GM15510 (cell line): ENCODE results near the gene SLC6A2.

Source experiments
- POLR2A ChIP-seq: IDR thresholded peaks from 3 replicates; pipeline ENCODE4 v1.6.1; 2011; ENCODE audit warnings: borderline replicate concordance; ENCODE audit not compliant: insufficient read length; ENCODE audit errors: extremely low read depth

SLC6A2 gene

DNA sequence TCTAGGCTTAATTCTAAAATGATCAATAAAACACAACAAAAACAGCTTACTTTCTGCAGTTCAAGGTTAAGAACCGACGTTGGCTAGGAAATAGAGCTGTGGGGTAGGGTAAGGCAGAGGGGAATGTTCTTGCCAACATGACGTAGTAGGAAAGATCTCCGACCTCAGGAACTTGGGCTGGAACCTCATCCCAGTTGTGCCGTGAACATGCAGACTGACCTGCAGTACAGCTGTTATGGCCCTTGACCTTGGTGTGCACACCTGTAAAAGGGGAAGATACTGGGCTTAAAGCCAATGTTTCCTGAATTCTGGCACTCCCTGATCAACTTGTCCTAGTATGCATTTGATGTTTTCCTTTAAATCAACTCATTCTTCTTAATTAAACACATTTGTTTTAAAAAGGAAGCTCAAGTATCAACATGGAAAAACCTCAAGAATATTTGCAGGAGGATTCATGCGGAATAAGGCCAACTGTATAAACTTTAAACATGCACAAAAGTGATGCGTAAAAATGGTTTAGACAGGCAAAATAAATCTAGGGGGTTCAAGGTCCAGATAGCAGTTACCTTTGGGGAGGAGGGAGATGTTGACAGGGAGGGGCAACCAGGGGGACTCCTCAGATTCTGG lies 14.2 kb upstream of the SLC6A2 start:
- TF ChIP-seq POLR2A: no peak

DNA sequence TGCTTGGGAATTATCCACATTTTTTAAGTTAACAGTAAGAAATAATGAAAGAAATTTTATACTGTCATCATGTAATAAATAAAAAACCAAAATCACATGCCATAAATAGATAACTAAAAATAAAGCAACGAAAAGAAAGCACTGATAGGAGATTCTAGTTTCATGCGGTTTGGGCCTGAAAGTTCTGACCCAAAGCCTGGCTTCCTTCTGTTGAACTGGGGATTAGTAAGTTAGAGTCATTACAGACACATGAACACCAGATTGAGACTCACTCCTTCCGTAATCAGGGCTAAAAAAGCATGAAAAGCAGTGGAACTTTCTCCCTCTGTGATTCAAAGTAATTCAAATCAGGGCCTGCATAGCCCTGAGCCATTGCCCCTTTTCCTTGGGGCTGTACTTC lies 13.2 kb upstream of the SLC6A2 start:
- TF ChIP-seq POLR2A: no peak

GRCh38 chr16:55643161-55643970 lies 12.4 kb upstream of the SLC6A2 start:
- no peak for TF ChIP-seq POLR2A

DNA sequence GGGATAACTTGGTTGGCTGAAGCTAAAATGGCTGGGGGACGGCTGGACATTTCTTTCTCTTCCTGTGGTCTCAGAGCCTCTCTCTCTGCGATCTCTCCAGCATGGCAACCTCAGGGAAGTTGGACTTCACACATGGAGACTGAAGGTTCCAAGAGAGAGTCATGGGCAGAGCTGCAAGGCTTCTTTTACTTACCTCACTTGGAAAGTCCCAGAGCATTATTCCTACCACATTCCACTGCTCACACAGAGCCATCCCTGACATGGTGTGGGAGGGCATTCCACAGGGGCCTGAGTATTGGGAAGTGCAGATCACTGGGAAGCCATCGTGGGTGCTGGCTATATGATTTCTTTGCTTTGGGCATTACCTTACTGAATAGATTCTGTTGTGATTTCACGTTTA lies 9.8 kb upstream of the SLC6A2 start:
- TF ChIP-seq POLR2A: no peak

DNA sequence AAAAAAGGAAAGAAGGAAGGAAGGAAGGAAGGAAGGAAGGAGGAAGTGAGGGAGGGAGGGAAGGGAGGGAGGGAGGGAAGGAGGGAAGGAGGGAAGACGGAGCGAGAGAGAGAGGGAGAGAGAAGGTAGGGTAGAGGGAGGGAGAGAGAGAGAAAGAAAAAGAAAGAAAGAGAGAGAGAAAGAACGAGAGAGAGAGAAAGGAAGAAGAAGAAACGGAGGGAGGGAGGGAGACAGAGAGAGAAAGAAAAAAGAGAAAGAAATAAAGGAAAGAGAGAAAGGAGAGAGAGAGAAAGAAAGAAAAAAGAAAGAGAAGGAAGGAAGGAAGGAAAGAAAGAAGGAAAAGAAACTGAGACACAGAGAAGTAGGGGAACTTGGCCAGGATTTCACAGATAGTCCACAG lies 8.4 kb upstream of the SLC6A2 start:
- TF ChIP-seq POLR2A: no peak

- TF ChIP-seq POLR2A: no peak
These were observed 8.0 kb upstream of the SLC6A2 start for GRCh38 chr16:55647798-55648197.

GRCh38 chr16:55651841-55652824 lies 3.7 kb upstream of the SLC6A2 start:
- no peak for TF ChIP-seq POLR2A

DNA sequence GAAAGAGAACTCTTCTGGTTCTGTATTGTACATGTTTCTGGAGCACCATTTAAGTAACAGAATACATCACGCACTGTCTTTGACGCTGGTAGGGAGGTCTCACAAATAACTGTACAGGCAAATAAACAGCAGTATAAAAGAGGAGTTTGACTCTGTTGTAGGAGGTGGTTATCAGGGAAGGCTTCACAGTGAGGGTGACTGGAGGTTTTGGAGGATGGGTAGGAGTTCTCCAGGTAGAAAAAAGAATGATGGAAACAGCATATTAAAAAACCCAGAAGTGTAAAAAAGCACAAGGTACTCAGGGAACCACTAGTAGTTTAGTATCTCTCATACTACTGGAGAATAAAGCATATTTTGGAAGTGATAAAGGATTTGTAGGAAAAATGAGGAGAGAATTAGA lies 2.7 kb upstream of the SLC6A2 start:
- no peak for TF ChIP-seq POLR2A

GRCh38 chr16:55655381-55655896 lies 349 bp upstream of the SLC6A2 start:
- no peak for TF ChIP-seq POLR2A

- TF ChIP-seq POLR2A: no peak
These were observed 904 bp downstream of the SLC6A2 start for GRCh38 chr16:55656691-55657092.

DNA sequence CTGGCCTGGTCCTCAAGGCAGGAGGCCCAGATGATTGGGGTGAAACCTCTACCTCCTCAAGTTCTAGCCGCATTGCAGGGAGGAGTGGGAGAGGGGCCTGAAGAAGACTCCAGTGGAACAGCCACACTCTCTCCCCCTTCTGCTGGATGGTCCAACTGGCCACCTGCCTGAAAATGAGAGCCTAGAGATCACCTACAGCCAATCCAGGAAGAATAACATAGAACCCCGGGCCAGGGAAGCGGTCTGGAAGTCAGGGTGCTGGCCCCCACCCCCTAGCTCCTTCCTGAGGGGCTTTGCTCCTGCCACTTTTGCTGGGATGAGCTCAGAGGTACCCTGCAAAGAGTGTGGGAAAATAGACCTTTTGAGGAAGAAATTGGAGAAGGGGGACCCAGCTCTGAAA lies 1.8 kb downstream of the SLC6A2 start:
- no peak for TF ChIP-seq POLR2A

DNA sequence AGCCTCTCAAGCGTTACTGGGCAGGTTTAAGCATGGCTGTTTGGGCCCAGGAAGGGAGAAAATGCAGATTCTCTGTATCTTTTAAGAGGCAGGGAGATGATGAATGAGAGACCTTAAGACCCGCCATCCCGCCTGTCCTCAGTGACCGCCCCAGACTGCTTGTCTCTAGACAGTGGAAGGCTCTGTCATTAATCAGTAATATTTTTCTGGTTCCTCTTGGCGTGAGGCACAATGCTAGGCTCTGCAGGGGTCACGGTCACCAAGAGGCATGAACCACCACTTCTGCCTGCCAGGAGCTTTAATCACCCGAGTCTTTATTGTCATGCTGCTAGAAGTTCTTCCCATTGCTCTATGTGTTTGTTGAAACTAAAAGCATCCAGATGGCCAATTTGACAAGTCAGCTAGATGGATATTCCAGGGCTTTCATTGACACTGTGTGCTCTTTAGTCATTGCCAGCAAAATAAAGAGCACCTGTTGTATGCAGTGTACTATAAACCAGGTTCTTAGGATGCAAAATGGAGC lies 3.2 kb downstream of the SLC6A2 start:
- no peak for TF ChIP-seq POLR2A

- no peak for TF ChIP-seq POLR2A
These were observed 4.2 kb downstream of the SLC6A2 start for GRCh38 chr16:55660026-55660425.

- no peak for TF ChIP-seq POLR2A
These were observed 5.0 kb downstream of the SLC6A2 start for GRCh38 chr16:55660828-55661227.
